Neural cell (in vitro differentiated cells): ENCODE measurements around the gene PLCB1. TPM values are rescaled to one million over a fixed set of nuclear protein-coding genes. Genes with fewer than 3 reads are reported as not detected.

Source experiments
- H2AFZ ChIP-seq: fragments of 200-600, 300-800 bp; sonication (generic), shearing (Covaris generic); 2 replicates; pipeline ENCODE4 v1.6.0; 2014; ENCODE audit warnings: low read depth, mild to moderate bottlenecking, antibody characterized with exemption, low read length, moderate library complexity
- H3F3A ChIP-seq: fragments of 200-600 bp; shearing (Covaris generic); 2 replicates; pipeline ENCODE4 v1.6.1; 2016; ENCODE audit warnings: mild to moderate bottlenecking, moderate library complexity, mixed read lengths, antibody characterized with exemption, low read length; ENCODE audit not compliant: insufficient read depth, poor library complexity, severe bottlenecking
- H3K27ac ChIP-seq: fragments of 200-600, 300-800 bp; sonication (generic), shearing (Covaris generic); 2 replicates; pipeline ENCODE4 v1.5.1; 2014; ENCODE audit warnings: mild to moderate bottlenecking, low read length, moderate library complexity
- H3K27me3 ChIP-seq: fragments of 300-800, 200-600 bp; sonication (generic), shearing (Covaris generic); 2 replicates; pipeline ENCODE4 v1.6.0; 2014; ENCODE audit warnings: mild to moderate bottlenecking, low read depth, low read length, moderate library complexity; ENCODE audit not compliant: insufficient read depth
- H3K36me3 ChIP-seq: fragments of 300-800, 200-600 bp; sonication (generic), shearing (Covaris generic); 2 replicates; pipeline ENCODE4 v1.5.1; 2014; ENCODE audit warnings: mild to moderate bottlenecking, antibody characterized with exemption, low read length, moderate library complexity; ENCODE audit not compliant: insufficient read depth
- H3K4me2 ChIP-seq: fragments of 300-800, 200-600 bp; sonication (generic), shearing (Covaris generic); 2 replicates; pipeline ENCODE4 v1.6.0; 2014; ENCODE audit warnings: mild to moderate bottlenecking, low read length
- H3K4me3 ChIP-seq: fragments of 300-800, 200-600 bp; sonication (generic), shearing (Covaris generic); 2 replicates; pipeline ENCODE4 v1.5.1; 2014; ENCODE audit warnings: mild to moderate bottlenecking, low read length, moderate library complexity
- H3K79me2 ChIP-seq: fragments of 200-600 bp; shearing (Covaris generic); replicated peaks from 2 replicates; pipeline ENCODE4 v1.6.0; 2014; ENCODE audit warnings: mild to moderate bottlenecking, low read length, moderate library complexity; ENCODE audit not compliant: insufficient read depth
- H3K9ac ChIP-seq: fragments of 300-800, 200-600 bp; sonication (generic), shearing (Covaris generic); 2 replicates; pipeline ENCODE4 v1.6.1; 2016; ENCODE audit warnings: mild to moderate bottlenecking, low read length, mixed read lengths
- H3K9me2 ChIP-seq: fragments of 200-600 bp; shearing (Covaris generic); 2 replicates; pipeline ENCODE4 v1.6.1; 2016; ENCODE audit warnings: mild to moderate bottlenecking, low read length, mixed read lengths; ENCODE audit not compliant: insufficient read depth
- H3K9me3 ChIP-seq: fragments of 200-600, 300-800 bp; sonication (generic), shearing (Covaris generic); 2 replicates; pipeline ENCODE4 v1.6.1; 2016; ENCODE audit warnings: mild to moderate bottlenecking, mixed run types, low read length, moderate library complexity, mixed read lengths
- H4K20me1 ChIP-seq: fragments of 200-600 bp; shearing (Covaris generic); 2 replicates; pipeline ENCODE4 v1.6.1; 2016; ENCODE audit warnings: mild to moderate bottlenecking, mixed run types; ENCODE audit not compliant: insufficient read depth
- CTCF ChIP-seq: fragments of 450-650 bp; IDR thresholded peaks from 2 replicates; pipeline ENCODE4 v1.5.1; 2014; ENCODE audit warnings: antibody characterized with exemption, mild to moderate bottlenecking, moderate library complexity; ENCODE audit not compliant: poor library complexity, severe bottlenecking
- EP300 ChIP-seq: fragments of 450-650 bp; conservative IDR thresholded peaks from 2 replicates; pipeline ENCODE4 v1.6.1; 2014; ENCODE audit warnings: antibody characterized with exemption, mild to moderate bottlenecking, moderate library complexity; ENCODE audit not compliant: poor library complexity, severe bottlenecking
- EZH2 ChIP-seq: fragments of 200-600, 300-800 bp; shearing (Covaris generic), sonication (generic); IDR thresholded peaks from 2 replicates; pipeline ENCODE4 v1.6.1; 2014; ENCODE audit warnings: antibody characterized with exemption, low read length, borderline replicate concordance, mild to moderate bottlenecking; ENCODE audit not compliant: insufficient read depth, poor library complexity, severe bottlenecking
- MXI1 ChIP-seq: fragments of 450-650 bp; conservative IDR thresholded peaks from 2 replicates; pipeline ENCODE4 v1.6.1; 2014; ENCODE audit warnings: antibody characterized with exemption, mild to moderate bottlenecking; ENCODE audit not compliant: poor library complexity, severe bottlenecking
- POLR2AphosphoS5 ChIP-seq: IDR thresholded peaks from 2 replicates; pipeline ENCODE4 v1.6.1; 2012
- RAD21 ChIP-seq: fragments of 450-650 bp; conservative IDR thresholded peaks from 2 replicates; pipeline ENCODE4 v1.6.1; 2014; ENCODE audit warnings: antibody characterized with exemption, mild to moderate bottlenecking, moderate library complexity
- REST ChIP-seq: IDR thresholded peaks from 2 replicates; pipeline ENCODE4 v1.6.1; 2012; ENCODE audit warnings: borderline replicate concordance
- SMC3 ChIP-seq: fragments of 450-650 bp; conservative IDR thresholded peaks from 2 replicates; pipeline ENCODE4 v1.6.1; 2014; ENCODE audit warnings: antibody characterized with exemption, mild to moderate bottlenecking, moderate library complexity; ENCODE audit not compliant: poor library complexity
- TAF1 ChIP-seq: IDR thresholded peaks from 2 replicates; pipeline ENCODE4 v1.6.1; 2012; ENCODE audit warnings: low read depth
- polyA plus RNA-seq: library from polyadenylated mRNA; depleted of rRNA; stranded (reverse); fragments of >200 nt; gene quantifications from 2 replicates; pipeline ENCODE4 v1.2.3, GENCODE V29; 2014

Gene PLCB1
- polyA plus RNA-seq, 1 donor from 2014 or later: 11.4 TPM

- H3K9me3 ChIP-seq: no peaks in the 10 kb centered on the region
- H3K79me2 ChIP-seq: no peaks in the 10 kb centered on the region
- H3K36me3 ChIP-seq: no peaks in the 10 kb centered on the region
- TF ChIP-seq CTCF: no peak
- no peak for TF ChIP-seq EZH2
- no peak for TF ChIP-seq REST
- no peak for TF ChIP-seq TAF1
- TF ChIP-seq RAD21: no peak
- no peak for TF ChIP-seq SMC3
- no peak for TF ChIP-seq MXI1
- TF ChIP-seq POLR2AphosphoS5: no peak
- TF ChIP-seq EP300: no peak
- H3K9ac ChIP-seq: no peak overlapping the region
- H3K4me2 ChIP-seq: no peak overlapping the region
- no peaks in the 10 kb centered on the region for H4K20me1 ChIP-seq
- no peaks in the 10 kb centered on the region for H3F3A ChIP-seq
- H2AFZ ChIP-seq: no peak overlapping the region
- no peak overlapping the region for H3K4me3 ChIP-seq
- H3K27me3 ChIP-seq: no peaks in the 10 kb centered on the region
- H3K27ac ChIP-seq: no peak overlapping the region
- H3K9me2 ChIP-seq: no peaks in the 10 kb centered on the region
Observed at GRCh38 chr20:8855315-8855714, 723.2 kb downstream of the PLCB1 start.

GRCh38 chr20:8856668-8857067 lies 724.6 kb downstream of the PLCB1 start:
- H3K79me2 ChIP-seq: no peaks in the 10 kb centered on the region
- H3F3A ChIP-seq: no peaks in the 10 kb centered on the region
- no peaks in the 10 kb centered on the region for H3K9me2 ChIP-seq
- H3K27me3 ChIP-seq: no peaks in the 10 kb centered on the region
- H2AFZ ChIP-seq: no peak overlapping the region
- H3K9me3 ChIP-seq: no peaks in the 10 kb centered on the region
- no peaks in the 10 kb centered on the region for H3K36me3 ChIP-seq
- TF ChIP-seq CTCF (no peak), EZH2 (no peak), EP300 (no peak), MXI1 (no peak), SMC3 (no peak), TAF1 (no peak), POLR2AphosphoS5 (no peak), RAD21 (no peak), REST (no peak)
- H3K9ac ChIP-seq: no peak overlapping the region
- no peaks in the 10 kb centered on the region for H4K20me1 ChIP-seq
- H3K4me3 ChIP-seq: no peak overlapping the region
- H3K27ac ChIP-seq: no peak overlapping the region
- no peak overlapping the region for H3K4me2 ChIP-seq
